ENCODE data around the gene RBBP8NL. TPM values are rescaled to one million over a fixed set of nuclear protein-coding genes. Genes with fewer than 3 reads are reported as not detected.
A peak's percentile ranks its signal among the peaks of the same experiment; 100 is the strongest.

The RBBP8NL gene
- total and polyA plus RNA-seq, 2 experiments from 2014 or later = 0.10 to 1.1 TPM

DNA sequence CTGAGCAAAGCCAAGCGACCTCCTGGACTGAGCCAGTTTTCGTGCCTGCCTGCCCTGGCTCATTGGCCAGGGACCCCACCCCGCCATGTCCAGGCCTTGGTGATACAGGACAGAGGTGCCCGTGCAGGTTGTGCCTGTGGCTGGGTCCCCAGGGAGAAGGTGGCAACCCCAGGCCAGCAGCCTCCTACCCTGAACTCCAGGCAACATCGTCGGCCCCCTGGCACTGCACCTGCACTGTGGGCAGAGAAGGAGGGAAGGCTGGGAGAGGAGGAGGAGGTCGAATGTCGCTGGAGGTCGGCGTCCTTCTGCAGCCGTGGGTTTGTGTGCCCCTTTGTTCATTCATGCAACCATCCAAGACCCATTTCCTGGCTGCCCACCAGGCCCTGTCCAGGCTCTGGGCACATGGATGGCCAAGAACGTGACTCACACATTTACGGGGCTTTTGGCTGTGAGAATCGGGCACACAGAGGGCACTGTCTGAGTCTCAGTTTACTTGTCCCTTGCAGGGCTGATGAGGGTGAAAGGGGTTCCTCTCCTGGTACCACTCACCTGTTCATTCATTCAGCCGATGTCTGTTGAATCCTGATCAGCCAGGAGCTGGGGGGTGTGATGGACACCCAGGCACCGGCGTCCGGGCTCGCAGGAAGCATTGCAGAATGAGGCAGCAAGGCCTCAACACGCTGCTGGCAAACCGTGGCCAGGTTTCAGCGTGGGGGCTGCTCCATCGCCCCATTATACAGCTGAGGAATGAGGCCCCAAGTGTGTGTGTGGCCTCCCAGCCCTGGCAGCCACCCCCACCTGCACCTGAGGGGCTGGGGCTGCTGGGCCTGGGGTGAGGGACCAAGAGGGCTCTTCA, 2.3 kb upstream of the RBBP8NL start:
- H3K27ac Mint-ChIP-seq = no peak overlapping the region
- no peak for ATAC-seq
- Histone ChIP-seq H3K36me3 (ENCODE audit: insufficient read depth) (no peaks in the 10 kb centered on the region), H3K79me2 (replicated peaks; ENCODE audit: insufficient read depth) (no peaks in the 10 kb centered on the region), H3K4me3 (no peak overlapping the region), H2AFZ (no peak overlapping the region), H3K9me2 (ENCODE audit: insufficient read depth) (no peaks in the 10 kb centered on the region), H3K27ac (ENCODE audit: low read depth) (no peak overlapping the region), H3F3A (replicated peaks; ENCODE audit: low read depth) (peaks cover 9% of the 10 kb centered on the region; the same call in 1 of the 2 replicates), H4K20me1 (replicated peaks; ENCODE audit: insufficient read depth) (no peaks in the 10 kb centered on the region), H3K27me3 (ENCODE audit: insufficient read depth) (no peaks in the 10 kb centered on the region), H3K4me2 (no peak overlapping the region), H3K4me1 (ENCODE audit: insufficient read depth) (peaks cover 27% of the 10 kb centered on the region)
- no peaks in the 10 kb centered on the region for H3K36me3 Mint-ChIP-seq (ENCODE audit: low read depth)
- no peak for DNase-seq (ENCODE audit: low spot score)
- TF ChIP-seq STAT1 (IDR thresholded peaks at IDR 0.05; ENCODE audit: unreplicated experiment) (no peak), CREB1 (CRISPR knock-in tag; IDR thresholded peaks at IDR 0.05; ENCODE audit: low read depth) (no peak), EZH2phosphoT487 (IDR thresholded peaks at IDR 0.05; ENCODE audit: unreplicated experiment) (no peak)
- peaks cover 8% of the 10 kb centered on the region for H3K27me3 Mint-ChIP-seq (ENCODE audit: insufficient read depth, low read depth, poor library complexity)
- H3K9me3 Mint-ChIP-seq = no peaks in the 10 kb centered on the region
- peaks cover 43% of the 10 kb centered on the region for H3K4me1 Mint-ChIP-seq
- no peak overlapping the region for H3K4me3 Mint-ChIP-seq

DNA sequence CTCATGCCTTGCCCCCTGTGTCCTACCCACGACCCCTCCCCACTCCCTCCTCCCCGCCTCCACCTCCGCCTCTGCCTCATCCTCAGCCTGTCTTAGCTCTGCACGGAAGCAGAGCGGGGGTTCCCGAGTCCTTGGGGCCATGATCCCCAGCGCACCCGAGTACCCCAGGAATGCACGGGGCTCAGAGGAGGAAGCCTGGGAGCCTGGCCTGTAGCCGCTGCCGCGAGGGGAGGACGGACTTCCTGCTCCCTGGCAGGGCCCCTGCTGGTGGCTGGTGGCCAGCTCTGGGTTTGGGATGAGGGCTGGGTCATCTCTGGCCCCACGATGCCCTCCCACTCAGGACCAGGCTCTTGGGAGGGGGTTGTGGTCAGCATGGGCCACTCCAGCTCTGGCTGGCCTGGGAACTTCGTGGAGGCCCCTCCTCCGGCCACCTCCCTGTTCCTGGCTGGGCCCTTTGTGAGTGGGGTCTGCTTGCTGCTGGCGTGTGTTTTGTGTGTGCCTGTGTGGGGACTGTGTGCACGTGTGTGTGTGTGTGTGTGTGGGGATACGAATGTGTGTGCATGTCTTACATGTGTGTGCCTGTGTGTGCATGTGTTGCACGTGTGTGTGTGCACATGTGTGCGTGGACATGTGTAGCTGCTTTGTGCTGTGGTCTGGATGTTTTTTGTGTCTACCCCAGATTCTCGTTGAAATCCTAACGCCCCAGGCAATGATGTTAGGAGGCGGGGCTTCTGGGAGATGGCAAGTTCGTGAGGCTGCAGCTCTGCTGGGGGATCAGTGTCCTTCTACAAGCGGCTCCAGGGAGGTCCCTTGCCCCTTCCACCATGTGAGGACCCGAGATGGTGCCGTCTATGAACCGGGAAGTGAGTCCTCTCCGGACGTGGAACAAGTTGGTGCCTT, 1.3 kb upstream of the RBBP8NL start:
- no peak overlapping the region for H2AFZ ChIP-seq
- no peak overlapping the region for H3K4me2 ChIP-seq
- peak overlapping the region; percentile 45 for H3K27ac Mint-ChIP-seq

More for the DNA sequence above, 1.3 kb upstream of the RBBP8NL start:
- Histone ChIP-seq H3K36me3 (ENCODE audit: insufficient read depth) (no peaks in the 10 kb centered on the region), H3K4me1 (ENCODE audit: insufficient read depth) (peaks cover 27% of the 10 kb centered on the region), H3K9me2 (ENCODE audit: insufficient read depth) (no peaks in the 10 kb centered on the region), H3K27ac (ENCODE audit: low read depth) (no peak overlapping the region), H4K20me1 (replicated peaks; ENCODE audit: insufficient read depth) (no peaks in the 10 kb centered on the region), H3K79me2 (replicated peaks; ENCODE audit: insufficient read depth) (no peaks in the 10 kb centered on the region), H3K27me3 (ENCODE audit: insufficient read depth) (no peaks in the 10 kb centered on the region), H3F3A (replicated peaks; ENCODE audit: low read depth) (peaks cover 9% of the 10 kb centered on the region; the same call in 1 of the 2 replicates), H3K4me3 (no peak overlapping the region)
- Mint-ChIP-seq H3K4me3 (peak overlapping the region; percentile 16; the same call in 1 of the 3 replicates), H3K27me3 (ENCODE audit: insufficient read depth, low read depth, poor library complexity) (peaks cover 8% of the 10 kb centered on the region), H3K4me1 (peaks cover 47% of the 10 kb centered on the region), H3K9me3 (no peaks in the 10 kb centered on the region), H3K36me3 (ENCODE audit: low read depth) (no peaks in the 10 kb centered on the region)
- DNase-seq (ENCODE audit: low spot score) (no peak), ATAC-seq (no peak)
- no peak for TF ChIP-seq JUNB (IDR thresholded peaks at IDR 0.05; ENCODE audit: unreplicated experiment)
- no peak for TF ChIP-seq CREB1 (CRISPR knock-in tag; IDR thresholded peaks at IDR 0.05; ENCODE audit: low read depth)
- TF ChIP-seq STAT1 (IDR thresholded peaks at IDR 0.05; ENCODE audit: unreplicated experiment) = no peak
- TF ChIP-seq, protein P1, sequence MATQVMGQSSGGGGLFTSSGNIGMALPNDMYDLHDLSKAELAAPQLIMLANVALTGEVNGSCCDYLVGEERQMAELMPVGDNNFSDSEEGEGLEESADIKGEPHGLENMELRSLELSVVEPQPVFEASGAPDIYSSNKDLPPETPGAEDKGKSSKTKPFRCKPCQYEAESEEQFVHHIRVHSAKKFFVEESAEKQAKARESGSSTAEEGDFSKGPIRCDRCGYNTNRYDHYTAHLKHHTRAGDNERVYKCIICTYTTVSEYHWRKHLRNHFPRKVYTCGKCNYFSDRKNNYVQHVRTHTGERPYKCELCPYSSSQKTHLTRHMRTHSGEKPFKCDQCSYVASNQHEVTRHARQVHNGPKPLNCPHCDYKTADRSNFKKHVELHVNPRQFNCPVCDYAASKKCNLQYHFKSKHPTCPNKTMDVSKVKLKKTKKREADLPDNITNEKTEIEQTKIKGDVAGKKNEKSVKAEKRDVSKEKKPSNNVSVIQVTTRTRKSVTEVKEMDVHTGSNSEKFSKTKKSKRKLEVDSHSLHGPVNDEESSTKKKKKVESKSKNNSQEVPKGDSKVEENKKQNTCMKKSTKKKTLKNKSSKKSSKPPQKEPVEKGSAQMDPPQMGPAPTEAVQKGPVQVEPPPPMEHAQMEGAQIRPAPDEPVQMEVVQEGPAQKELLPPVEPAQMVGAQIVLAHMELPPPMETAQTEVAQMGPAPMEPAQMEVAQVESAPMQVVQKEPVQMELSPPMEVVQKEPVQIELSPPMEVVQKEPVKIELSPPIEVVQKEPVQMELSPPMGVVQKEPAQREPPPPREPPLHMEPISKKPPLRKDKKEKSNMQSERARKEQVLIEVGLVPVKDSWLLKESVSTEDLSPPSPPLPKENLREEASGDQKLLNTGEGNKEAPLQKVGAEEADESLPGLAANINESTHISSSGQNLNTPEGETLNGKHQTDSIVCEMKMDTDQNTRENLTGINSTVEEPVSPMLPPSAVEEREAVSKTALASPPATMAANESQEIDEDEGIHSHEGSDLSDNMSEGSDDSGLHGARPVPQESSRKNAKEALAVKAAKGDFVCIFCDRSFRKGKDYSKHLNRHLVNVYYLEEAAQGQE (IDR thresholded peaks at IDR 0.05; ENCODE audit: unreplicated experiment) = no peak
- TF ChIP-seq ZNF331 (CRISPR knock-in tag; IDR thresholded peaks at IDR 0.05; ENCODE audit: low read depth) = no peak

Measured in GM23338 (cell line).